DND-41 (cell line): ENCODE measurements around the gene BIRC6.

ENCODE experiments used
- EZH2 ChIP-seq: IDR thresholded peaks from 3 replicates; pipeline ENCODE4 v1.6.1; 2012; ENCODE audit warnings: borderline replicate concordance, low read depth, mild to moderate bottlenecking, moderate library complexity, low read length, inconsistent platforms; ENCODE audit not compliant: severe bottlenecking
- TF ChIP-seq, protein P1 (sequence below): IDR thresholded peaks from 2 replicates; pipeline ENCODE4 v1.5.1; 2012; ENCODE audit warnings: borderline replicate concordance, low read length, moderate library complexity, mild to moderate bottlenecking; ENCODE audit not compliant: poor library complexity, severe bottlenecking; ENCODE audit errors: extremely low read depth

DNA sequence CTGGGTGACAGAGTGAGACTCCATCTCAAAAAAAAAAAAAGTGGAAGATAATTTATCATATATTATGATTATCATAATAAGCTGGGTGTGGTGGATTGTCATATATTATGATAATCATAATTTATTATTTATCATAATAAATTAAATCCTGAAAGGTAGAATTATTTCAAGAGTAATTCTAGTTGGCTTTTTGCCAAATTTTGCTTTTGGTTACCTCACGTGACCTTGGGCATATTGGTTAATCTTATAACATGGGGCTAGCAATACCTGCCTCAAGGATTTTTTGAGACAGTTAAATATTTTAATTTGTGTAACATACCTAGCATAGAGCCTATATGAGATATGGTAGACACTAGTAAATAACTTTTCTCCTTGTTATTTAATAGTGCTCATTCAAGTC, 159.7 kb downstream of the BIRC6 start:
- TF ChIP-seq, protein P1, sequence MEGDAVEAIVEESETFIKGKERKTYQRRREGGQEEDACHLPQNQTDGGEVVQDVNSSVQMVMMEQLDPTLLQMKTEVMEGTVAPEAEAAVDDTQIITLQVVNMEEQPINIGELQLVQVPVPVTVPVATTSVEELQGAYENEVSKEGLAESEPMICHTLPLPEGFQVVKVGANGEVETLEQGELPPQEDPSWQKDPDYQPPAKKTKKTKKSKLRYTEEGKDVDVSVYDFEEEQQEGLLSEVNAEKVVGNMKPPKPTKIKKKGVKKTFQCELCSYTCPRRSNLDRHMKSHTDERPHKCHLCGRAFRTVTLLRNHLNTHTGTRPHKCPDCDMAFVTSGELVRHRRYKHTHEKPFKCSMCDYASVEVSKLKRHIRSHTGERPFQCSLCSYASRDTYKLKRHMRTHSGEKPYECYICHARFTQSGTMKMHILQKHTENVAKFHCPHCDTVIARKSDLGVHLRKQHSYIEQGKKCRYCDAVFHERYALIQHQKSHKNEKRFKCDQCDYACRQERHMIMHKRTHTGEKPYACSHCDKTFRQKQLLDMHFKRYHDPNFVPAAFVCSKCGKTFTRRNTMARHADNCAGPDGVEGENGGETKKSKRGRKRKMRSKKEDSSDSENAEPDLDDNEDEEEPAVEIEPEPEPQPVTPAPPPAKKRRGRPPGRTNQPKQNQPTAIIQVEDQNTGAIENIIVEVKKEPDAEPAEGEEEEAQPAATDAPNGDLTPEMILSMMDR, result no peak
- TF ChIP-seq EZH2, result no peak
